GM19397 (cell line): ENCODE measurements around the gene RXFP4.
"Not testable (repeated sequence)": the region's sequence is repeated elsewhere in the genome, so short reads cannot be mapped to it uniquely, and the experiment has no call there.

Experiments used
- ATAC-seq: cut with Tn5 transposase; IDR thresholded peaks from one replicate; pipeline ENCODE4 v1.9.1; 2021; ENCODE audit warnings: mild to moderate bottlenecking, moderate library complexity; ENCODE audit not compliant: unreplicated experiment

Gene RXFP4

GRCh38 chr1:155929057-155929456, 12.4 kb upstream of the RXFP4 start:
- no peak for ATAC-seq

GRCh38 chr1:155930725-155931124, 10.7 kb upstream of the RXFP4 start:
- ATAC-seq, result not testable (repeated sequence)

- no peak for ATAC-seq
Measured at GRCh38 chr1:155931332-155932038, 10.0 kb upstream of the RXFP4 start.

- ATAC-seq, result no peak
Measured at GRCh38 chr1:155932081-155932480, 9.4 kb upstream of the RXFP4 start.

- no peak for ATAC-seq
Measured at GRCh38 chr1:155932487-155932886, 9.0 kb upstream of the RXFP4 start.

GRCh38 chr1:155933591-155934096, 7.8 kb upstream of the RXFP4 start:
- ATAC-seq, result no peak

- ATAC-seq, result peak; percentile 87
Measured at GRCh38 chr1:155934097-155934935, 7.1 kb upstream of the RXFP4 start, which contains the start of gene KHDC4. KHDC4 (minus strand) TSS chr1:155934413; CDS start chr1:155934373, 40 bp downstream.

- ATAC-seq, result no peak
Measured at GRCh38 chr1:155934936-155935590, 6.4 kb upstream of the RXFP4 start.

GRCh38 chr1:155938220-155938627, 3.2 kb upstream of the RXFP4 start:
- no peak for ATAC-seq

- ATAC-seq, result no peak
Measured at GRCh38 chr1:155940482-155940992, 901 bp upstream of the RXFP4 start.

- no peak for ATAC-seq
Measured at GRCh38 chr1:155941845-155942531, 550 bp downstream of the RXFP4 start.

- ATAC-seq, result no peak
Measured at GRCh38 chr1:155942578-155943141, 1.2 kb downstream of the RXFP4 start.

- ATAC-seq, result no peak
Measured at GRCh38 chr1:155944444-155944799, 3.0 kb downstream of the RXFP4 start.

GRCh38 chr1:155946633-155947219, 5.3 kb downstream of the RXFP4 start:
- no peak for ATAC-seq

GRCh38 chr1:155947292-155947691, 5.9 kb downstream of the RXFP4 start:
- ATAC-seq, result no peak

- ATAC-seq, result no peak
Measured at GRCh38 chr1:155947741-155948140, 6.3 kb downstream of the RXFP4 start.

- no peak for ATAC-seq
Measured at GRCh38 chr1:155950829-155951228, 9.4 kb downstream of the RXFP4 start.

GRCh38 chr1:155951753-155952504, 10.5 kb downstream of the RXFP4 start:
- ATAC-seq, result no peak

GRCh38 chr1:155952505-155952890, 11.1 kb downstream of the RXFP4 start:
- ATAC-seq, result no peak
